Parathyroid adenoma (tissue), 2 donors: ENCODE measurements around the gene OR2A2.
A peak's percentile ranks its signal among the peaks of the same experiment; 100 is the strongest.

ENCODE experiments used
- H2AFZ ChIP-seq: fragments of 300-600 bp; sonication (generic); one replicate; pipeline ENCODE4 v1.7.0; 2017; ENCODE audit warnings: antibody characterized with exemption, mild to moderate bottlenecking
- H3K27ac ChIP-seq: fragments of 300-600 bp; sonication (generic); one replicate; pipeline ENCODE4 v1.7.0; 2017
- H3K27me3 ChIP-seq: fragments of 300-600 bp; sonication (generic); one replicate; pipeline ENCODE4 v1.7.0; 2017; ENCODE audit warnings: low read length; ENCODE audit not compliant: control insufficient read depth, insufficient read depth
- H3K36me3 ChIP-seq: fragments of 300-600 bp; sonication (generic); one replicate; pipeline ENCODE4 v1.7.0; 2017; ENCODE audit warnings: low read length; ENCODE audit not compliant: control insufficient read depth, insufficient read depth
- H3K4me1 ChIP-seq: fragments of 300-600 bp; sonication (generic); one replicate; pipeline ENCODE4 v1.7.0; 2017; ENCODE audit warnings: control low read depth
- H3K4me2 ChIP-seq: fragments of 300-600 bp; sonication (generic); one replicate; pipeline ENCODE4 v1.7.0; 2017; ENCODE audit warnings: low read length
- H3K4me3 ChIP-seq: fragments of 300-600 bp; sonication (generic); one replicate; pipeline ENCODE4 v1.7.0; 2017; ENCODE audit warnings: low read depth, low read length
- H3K79me2 ChIP-seq: fragments of 300-600 bp; sonication (generic); one replicate; pipeline ENCODE4 v1.7.0; 2017; ENCODE audit warnings: control low read depth
- H3K9ac ChIP-seq: fragments of 300-600 bp; sonication (generic); one replicate; pipeline ENCODE4 v1.7.0; 2017; ENCODE audit warnings: mild to moderate bottlenecking
- H3K9me3 ChIP-seq: fragments of 300-600 bp; sonication (generic); one replicate; pipeline ENCODE4 v1.7.0; 2017; ENCODE audit warnings: low read length; ENCODE audit not compliant: control insufficient read depth
- TF ChIP-seq, protein P1 (sequence below): fragments of 300-600 bp; sonication (generic); IDR thresholded peaks from one replicate; pipeline ENCODE4 v1.7.0; 2017; ENCODE audit warnings: antibody characterized with exemption, mild to moderate bottlenecking
- donor health status: primary hyperparathyroidism.

OR2A2 gene, protein sequence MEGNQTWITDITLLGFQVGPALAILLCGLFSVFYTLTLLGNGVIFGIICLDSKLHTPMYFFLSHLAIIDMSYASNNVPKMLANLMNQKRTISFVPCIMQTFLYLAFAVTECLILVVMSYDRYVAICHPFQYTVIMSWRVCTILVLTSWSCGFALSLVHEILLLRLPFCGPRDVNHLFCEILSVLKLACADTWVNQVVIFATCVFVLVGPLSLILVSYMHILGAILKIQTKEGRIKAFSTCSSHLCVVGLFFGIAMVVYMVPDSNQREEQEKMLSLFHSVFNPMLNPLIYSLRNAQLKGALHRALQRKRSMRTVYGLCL

DNA sequence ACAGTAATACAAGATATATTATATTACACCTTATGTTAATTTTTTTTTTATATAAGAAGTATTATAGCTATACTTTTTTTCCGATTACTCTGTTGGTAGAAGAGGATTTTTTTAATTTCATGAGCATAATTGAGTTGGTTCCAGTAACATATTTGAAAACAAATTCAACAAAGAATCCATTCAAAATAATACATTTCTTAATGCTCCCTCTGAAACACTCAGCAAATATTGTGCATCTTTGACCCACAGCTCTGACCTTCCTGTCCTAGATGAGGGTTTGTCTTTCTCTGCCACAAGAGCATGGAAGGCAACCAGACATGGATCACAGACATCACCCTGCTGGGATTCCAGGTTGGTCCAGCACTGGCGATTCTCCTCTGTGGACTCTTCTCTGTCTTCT lies at the start of gene OR2A2:
TSS of gene OR2A2 (plus strand) at position 301 of the 400 bp plus-strand sequence. CDS start at position 301, 0 bp downstream.
- H2AFZ ChIP-seq = peak within 1 kb of the TSS; percentile 8
- no peak within 1 kb of the TSS for H3K4me3 ChIP-seq
- no peaks in the 10 kb centered on the region for H3K27me3 ChIP-seq
- no peak within 1 kb of the TSS for H3K9ac ChIP-seq
- H3K4me1 ChIP-seq = no peaks in the 10 kb centered on the region
- H3K27ac ChIP-seq = no peak within 1 kb of the TSS
- no peaks in the 10 kb centered on the region for H3K36me3 ChIP-seq
- H3K79me2 ChIP-seq = no peaks in the 10 kb centered on the region
- no peak within 1 kb of the TSS for H3K4me2 ChIP-seq
- TF ChIP-seq, protein P1, sequence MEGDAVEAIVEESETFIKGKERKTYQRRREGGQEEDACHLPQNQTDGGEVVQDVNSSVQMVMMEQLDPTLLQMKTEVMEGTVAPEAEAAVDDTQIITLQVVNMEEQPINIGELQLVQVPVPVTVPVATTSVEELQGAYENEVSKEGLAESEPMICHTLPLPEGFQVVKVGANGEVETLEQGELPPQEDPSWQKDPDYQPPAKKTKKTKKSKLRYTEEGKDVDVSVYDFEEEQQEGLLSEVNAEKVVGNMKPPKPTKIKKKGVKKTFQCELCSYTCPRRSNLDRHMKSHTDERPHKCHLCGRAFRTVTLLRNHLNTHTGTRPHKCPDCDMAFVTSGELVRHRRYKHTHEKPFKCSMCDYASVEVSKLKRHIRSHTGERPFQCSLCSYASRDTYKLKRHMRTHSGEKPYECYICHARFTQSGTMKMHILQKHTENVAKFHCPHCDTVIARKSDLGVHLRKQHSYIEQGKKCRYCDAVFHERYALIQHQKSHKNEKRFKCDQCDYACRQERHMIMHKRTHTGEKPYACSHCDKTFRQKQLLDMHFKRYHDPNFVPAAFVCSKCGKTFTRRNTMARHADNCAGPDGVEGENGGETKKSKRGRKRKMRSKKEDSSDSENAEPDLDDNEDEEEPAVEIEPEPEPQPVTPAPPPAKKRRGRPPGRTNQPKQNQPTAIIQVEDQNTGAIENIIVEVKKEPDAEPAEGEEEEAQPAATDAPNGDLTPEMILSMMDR = no peak
- no peaks in the 10 kb centered on the region for H3K9me3 ChIP-seq

DNA sequence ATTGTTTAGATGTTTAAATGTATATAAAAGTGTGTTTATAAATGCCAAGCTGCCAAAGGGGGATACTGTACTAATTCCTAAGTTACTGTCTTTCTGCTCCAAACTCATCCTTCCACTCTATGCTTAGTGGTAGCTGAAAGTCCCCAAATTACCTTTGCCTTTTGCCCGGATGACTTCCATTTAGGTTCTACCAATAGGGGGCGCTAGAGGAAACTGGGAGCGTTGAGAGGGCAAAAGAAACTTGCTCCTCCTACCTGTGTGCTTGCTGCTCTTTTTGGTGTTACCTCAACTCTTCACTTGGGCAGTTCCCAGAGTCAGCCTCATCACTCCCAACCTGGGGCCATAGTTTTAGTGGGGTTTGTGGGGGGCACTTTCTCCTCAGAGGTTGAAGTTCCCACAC lies 45.7 kb upstream of the OR2A2 start:
- Histone ChIP-seq H3K9ac (no peak overlapping the region), H3K27ac (no peak overlapping the region), H3K79me2 (no peaks in the 10 kb centered on the region), H3K4me3 (no peak overlapping the region), H2AFZ (no peak overlapping the region), H3K4me1 (no peaks in the 10 kb centered on the region), H3K9me3 (no peaks in the 10 kb centered on the region), H3K4me2 (no peak overlapping the region), H3K27me3 (no peaks in the 10 kb centered on the region), H3K36me3 (no peaks in the 10 kb centered on the region)
- TF ChIP-seq, protein P1 = no peak

DNA sequence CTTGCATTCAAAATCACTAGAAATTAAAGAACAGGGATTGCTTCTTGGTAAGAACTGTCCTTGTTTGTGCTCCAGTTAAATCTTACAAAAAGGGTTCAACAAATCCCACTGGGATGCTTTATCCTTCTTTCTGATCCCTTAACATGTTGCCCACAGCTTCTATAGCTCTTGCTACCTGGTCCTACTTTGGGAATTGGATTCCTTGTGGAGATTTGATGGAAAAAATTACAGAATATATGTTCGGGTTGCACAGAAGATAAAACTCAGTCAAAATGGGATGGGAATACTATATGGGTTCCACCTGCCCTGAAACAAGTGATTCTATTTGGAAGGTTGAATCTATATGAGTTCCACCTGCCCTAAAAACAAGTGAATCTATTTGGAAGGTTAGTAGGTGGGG lies 39.9 kb upstream of the OR2A2 start, which contains the start of gene OR2A25:
TSS of gene OR2A25 (plus strand) at position 301 of the 400 bp plus-strand sequence. CDS start 4,409 bp downstream, outside the sequence.
- no peaks in the 10 kb centered on the region for H3K79me2 ChIP-seq
- no peaks in the 10 kb centered on the region for H3K4me1 ChIP-seq
- TF ChIP-seq, protein P1 = no peak
- no peak within 1 kb of the TSS for H2AFZ ChIP-seq
- no peak within 1 kb of the TSS for H3K27ac ChIP-seq
- H3K9ac ChIP-seq = no peak within 1 kb of the TSS
- no peaks in the 10 kb centered on the region for H3K36me3 ChIP-seq
- no peaks in the 10 kb centered on the region for H3K9me3 ChIP-seq
- H3K4me2 ChIP-seq = no peak within 1 kb of the TSS
- H3K4me3 ChIP-seq = no peak within 1 kb of the TSS
- H3K27me3 ChIP-seq = no peaks in the 10 kb centered on the region

DNA sequence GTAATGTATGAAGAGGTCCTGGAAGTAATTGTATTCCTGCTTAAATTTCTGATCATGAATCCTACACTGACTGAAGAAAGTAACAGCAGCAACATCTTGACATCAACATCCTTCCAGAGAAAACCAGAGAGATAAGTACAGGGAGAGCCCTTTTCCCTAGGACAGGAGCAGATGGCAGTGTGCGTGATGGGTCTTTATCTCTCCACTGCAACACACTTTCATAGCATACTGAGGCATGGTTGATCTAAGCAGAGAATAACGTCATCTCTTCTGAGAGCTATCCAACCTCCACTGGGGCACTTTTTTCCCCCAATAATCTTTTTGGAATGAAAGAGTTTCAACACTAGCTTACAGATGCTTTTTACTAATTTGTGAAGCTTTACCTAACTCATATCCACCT lies 39.4 kb upstream of the OR2A2 start:
- no peaks in the 10 kb centered on the region for H3K36me3 ChIP-seq
- no peak overlapping the region for H3K27ac ChIP-seq
- no peak overlapping the region for H3K4me2 ChIP-seq
- no peak overlapping the region for H2AFZ ChIP-seq
- H3K4me3 ChIP-seq = no peak overlapping the region
- H3K9ac ChIP-seq = no peak overlapping the region
- H3K27me3 ChIP-seq = no peaks in the 10 kb centered on the region
- no peaks in the 10 kb centered on the region for H3K9me3 ChIP-seq
- H3K4me1 ChIP-seq = no peaks in the 10 kb centered on the region
- H3K79me2 ChIP-seq = no peaks in the 10 kb centered on the region
- TF ChIP-seq, protein P1 = no peak

DNA sequence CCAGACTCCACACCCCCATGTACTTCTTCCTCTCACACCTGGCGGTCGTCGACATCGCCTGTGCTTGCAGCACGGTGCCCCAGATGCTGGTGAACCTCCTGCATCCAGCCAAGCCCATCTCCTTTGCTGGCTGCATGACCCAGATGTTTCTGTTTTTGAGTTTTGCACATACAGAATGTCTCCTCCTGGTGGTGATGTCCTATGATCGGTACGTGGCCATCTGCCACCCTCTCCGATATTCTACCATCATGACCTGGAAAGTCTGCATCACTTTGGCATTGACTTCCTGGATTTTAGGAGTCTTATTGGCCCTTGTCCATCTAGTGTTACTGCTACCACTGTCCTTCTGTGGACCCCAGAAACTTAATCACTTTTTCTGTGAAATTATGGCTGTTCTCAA lies 35.0 kb upstream of the OR2A2 start:
- Histone ChIP-seq H3K79me2 (no peaks in the 10 kb centered on the region), H3K27ac (no peak overlapping the region), H3K27me3 (no peaks in the 10 kb centered on the region), H3K4me1 (no peaks in the 10 kb centered on the region), H3K4me3 (no peak overlapping the region), H3K36me3 (no peaks in the 10 kb centered on the region), H3K4me2 (no peak overlapping the region), H3K9me3 (no peaks in the 10 kb centered on the region), H3K9ac (no peak overlapping the region), H2AFZ (no peak overlapping the region)
- TF ChIP-seq, protein P1 = no peak
